CD4-positive, alpha-beta T cell treated with Interleukin-6 for 4 hours (primary cell): Measurements from ENCODE around the gene PLK3.
A peak's percentile ranks its signal among the peaks of the same experiment; 100 is the strongest.
"Not testable (repeated sequence)": the region's sequence is repeated elsewhere in the genome, so short reads cannot be mapped to it uniquely, and the experiment has no call there.

Experiments used
- DNase-seq: peaks from one replicate; pipeline ENCODE4 v3.0.0-alpha.2; 2020; ENCODE audit warnings: mixed read lengths

PLK3 gene

GRCh38 chr1:44810101-44810761 lies 10.1 kb downstream of the PLK3 start:
- DNase-seq = peak; percentile 43

DNA sequence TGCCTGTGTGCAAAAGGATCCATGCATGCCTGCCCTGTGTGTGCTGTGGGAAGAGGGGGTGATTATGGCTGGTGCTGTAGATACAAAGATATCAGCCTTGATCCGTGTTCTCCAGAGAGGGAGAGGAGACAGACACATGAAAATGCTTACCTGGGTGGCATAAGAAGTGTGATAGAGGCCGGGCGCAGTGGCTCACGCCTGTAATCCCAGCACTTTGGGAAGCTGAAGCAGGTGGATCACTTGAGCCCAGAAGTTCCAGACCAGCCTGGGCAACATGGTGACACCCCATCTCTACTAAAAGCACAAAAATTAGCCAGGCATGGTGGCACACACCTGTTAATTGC lies 10.6 kb downstream of the PLK3 start:
- DNase-seq = not testable (repeated sequence)

DNA sequence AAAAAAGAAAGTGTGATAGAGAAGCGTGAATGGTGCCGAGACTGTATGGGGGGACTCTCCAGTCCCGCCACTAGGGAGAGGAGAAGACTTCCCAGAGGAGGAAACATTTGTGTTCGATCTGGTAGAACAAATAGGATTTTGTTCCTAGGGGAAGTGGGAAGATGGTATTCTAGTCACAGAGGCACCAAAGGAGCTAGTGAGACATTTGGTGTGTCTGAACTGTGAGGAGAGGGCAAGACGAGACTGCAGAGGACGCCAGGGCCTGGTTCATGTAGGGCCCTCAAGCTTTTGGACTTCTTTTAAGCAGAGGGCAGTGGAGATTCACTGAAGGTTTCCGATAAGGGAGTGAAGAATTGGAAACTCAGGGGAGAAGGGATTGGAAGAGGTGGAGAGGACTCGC lies 11.1 kb downstream of the PLK3 start:
- no peak for DNase-seq

GRCh38 chr1:44812822-44813543 lies 12.8 kb downstream of the PLK3 start:
- DNase-seq = no peak

DNA sequence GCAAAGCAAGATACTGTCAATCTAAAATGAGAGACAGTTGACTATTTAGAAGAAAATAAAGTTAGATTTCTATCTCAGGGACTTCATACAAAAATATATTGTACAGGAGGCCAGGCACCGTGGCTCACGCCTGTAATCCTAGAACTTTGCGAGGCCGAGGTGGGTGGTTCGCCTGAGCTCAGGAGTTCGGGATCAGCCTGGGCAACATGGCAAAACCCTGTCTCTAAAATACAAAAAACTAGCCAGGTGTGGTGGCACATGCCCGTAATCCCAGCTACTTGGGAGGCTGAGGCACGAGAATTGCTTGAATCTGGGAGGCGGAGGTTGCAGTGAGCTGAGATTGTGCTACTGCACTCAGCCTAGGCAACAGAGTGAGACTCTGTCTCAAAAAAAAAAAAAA lies 15.7 kb downstream of the PLK3 start:
- not testable (repeated sequence) for DNase-seq

- no peak for DNase-seq
Observed at GRCh38 chr1:44817307-44817706, 17.1 kb downstream of the PLK3 start.

GRCh38 chr1:44817771-44818495 lies 17.8 kb downstream of the PLK3 start:
- no peak for DNase-seq

DNA sequence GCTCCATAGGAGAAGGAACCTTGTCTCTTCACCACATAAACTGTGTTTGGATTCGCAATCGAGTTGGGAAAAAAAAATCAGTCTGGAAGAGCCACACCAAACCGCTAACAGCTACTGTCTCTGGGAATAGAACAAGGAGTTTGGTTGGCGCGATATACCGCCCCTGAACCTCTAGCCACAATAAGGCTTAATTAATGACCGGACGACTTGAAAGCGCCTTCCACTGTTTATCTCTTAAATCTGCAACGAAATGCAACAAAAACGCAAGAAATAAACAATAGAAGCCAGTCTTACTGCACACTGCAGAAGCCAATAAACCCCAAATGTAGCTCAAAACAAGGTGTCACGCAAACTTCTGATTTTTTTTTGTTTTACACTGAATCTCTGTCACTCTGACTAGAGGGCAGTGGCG lies 19.0 kb downstream of the PLK3 start:
- no peak for DNase-seq

GRCh38 chr1:44819608-44820327 lies 19.6 kb downstream of the PLK3 start:
- DNase-seq = peak; percentile 79

DNA sequence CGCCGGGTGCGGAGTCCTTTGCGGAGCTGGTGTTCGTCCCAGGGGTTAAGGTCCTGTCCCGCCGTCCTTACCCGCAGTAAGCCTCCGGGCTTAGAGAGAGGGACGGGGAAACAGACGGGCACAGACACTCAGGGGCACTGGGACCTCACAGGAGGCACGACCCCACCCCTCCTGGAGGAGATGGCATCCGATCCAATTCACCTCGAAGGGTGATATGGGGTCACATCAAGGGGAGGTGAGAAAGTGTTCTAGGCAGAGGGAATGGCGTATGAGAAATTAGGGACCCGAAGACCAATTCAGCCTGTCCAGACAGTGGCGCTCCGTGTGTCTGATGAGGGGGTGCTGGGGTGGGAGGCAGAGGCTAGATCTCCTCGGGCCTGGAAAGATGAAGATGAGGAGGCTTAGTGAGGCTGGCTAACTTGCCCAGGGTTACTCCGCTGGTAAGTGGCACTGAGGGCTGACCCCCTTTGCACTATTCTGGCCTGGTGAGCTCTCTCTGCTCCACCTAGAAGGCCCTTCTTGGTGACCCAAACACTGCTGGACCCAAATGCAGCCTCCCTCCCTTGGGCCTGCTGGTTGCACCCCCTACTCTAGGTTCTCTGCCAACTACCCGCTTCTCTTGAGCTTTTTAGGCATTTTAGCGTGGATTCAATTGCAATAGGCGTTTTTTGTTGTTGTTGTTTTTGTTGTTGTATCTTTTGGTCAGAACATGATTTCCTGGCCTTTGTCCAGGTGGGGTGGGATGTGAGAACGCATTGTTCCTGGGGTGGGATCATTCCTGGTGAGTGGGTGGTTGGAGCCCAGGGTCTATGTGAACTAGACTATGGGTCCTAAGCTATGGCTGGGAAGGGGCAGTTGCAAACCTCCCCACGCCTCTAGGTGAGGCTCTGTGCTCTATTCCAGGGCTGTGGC lies 20.4 kb downstream of the PLK3 start:
- no peak for DNase-seq

GRCh38 chr1:44821240-44821715 lies 21.1 kb downstream of the PLK3 start:
- DNase-seq = no peak

- DNase-seq = no peak
Observed at GRCh38 chr1:44822131-44822701, 22.0 kb downstream of the PLK3 start.

- DNase-seq = no peak
Observed at GRCh38 chr1:44822981-44823451, 22.8 kb downstream of the PLK3 start.

- not testable (repeated sequence) for DNase-seq
Observed at GRCh38 chr1:44824392-44824791, 24.2 kb downstream of the PLK3 start.

- DNase-seq = no peak
Observed at GRCh38 chr1:44826375-44827196, 26.4 kb downstream of the PLK3 start.

GRCh38 chr1:44827197-44828002 lies 27.2 kb downstream of the PLK3 start:
- DNase-seq = no peak

GRCh38 chr1:44828003-44828651 lies 27.9 kb downstream of the PLK3 start:
- DNase-seq = no peak

DNA sequence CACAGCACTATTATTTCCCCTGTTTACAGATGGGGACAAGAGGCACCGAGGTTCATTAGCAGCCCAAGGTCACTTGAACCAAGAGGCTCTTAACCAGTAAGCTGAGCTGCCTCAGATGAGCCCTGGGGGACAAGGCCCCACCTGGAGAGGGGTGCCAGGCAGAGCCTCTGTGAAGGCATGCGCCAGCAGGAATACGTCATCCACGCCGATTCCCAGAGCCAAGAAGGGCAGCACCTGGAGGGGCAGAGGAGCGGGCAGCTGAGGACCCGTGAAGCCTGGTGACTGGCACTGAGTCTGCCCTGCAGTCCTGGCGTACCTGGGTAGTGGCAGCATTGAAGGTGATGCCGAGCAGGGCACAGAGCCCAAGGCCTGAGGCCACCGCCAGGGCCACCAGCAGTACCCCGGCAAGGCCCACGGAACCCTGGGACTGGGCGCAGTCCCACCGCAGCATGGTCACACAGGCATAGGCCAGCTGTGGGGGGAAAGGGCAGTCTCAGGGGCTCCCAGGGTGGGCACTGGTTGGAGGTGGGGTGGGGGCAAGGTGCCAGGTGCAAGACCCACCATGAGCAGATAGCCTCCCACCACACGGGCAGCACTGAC lies 28.8 kb downstream of the PLK3 start:
- DNase-seq = no peak
